ENCODE measurements around the gene TTC7B. TPM values are rescaled to one million over a fixed set of nuclear protein-coding genes. Genes with fewer than 3 reads are reported as not detected.

TTC7B gene
- total and polyA plus RNA-seq, 2 donors (not counting 3 experiments of a cell fraction or from before 2014, with no cell fraction given): 46.8 to 76.5 TPM

DNA sequence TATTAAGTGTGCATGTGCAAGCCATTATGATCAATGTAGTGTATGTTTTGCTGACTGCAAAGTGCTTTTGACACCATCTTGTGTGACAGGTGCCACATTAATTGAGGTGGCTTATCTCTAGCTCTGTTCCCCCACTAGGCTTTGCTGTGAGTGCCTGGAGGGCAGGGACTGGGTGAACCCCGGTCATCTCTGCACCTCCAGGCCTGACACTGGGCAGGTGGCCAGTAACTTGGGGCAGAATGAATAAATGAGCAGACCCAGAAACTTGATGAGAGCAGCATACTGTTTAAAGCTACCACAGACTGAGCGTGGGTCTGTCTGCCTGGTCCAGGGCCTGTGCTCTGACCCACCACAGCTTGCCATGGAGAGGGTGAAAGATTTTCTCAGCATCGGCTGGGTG lies 267.8 kb downstream of the TTC7B start:
- BruUV-seq (replicated peaks): no TSS peak
- no peak overlapping the region for H2AFZ ChIP-seq (ENCODE audit: low read depth, low read length)
- DNase-seq (ENCODE audit: low read depth, low spot score): no peak
- POLR2A ChIA-PET: no interaction called here
- no peak for TF ChIP-seq GATA2 (IDR thresholded peaks at IDR 0.05; ENCODE audit: insufficient read depth, insufficient read length, low read depth, low read length)
- no peak for TF ChIP-seq POLR2A (IDR thresholded peaks at IDR 0.05; ENCODE audit: low read depth, low read length)
- no peak for TF ChIP-seq MYC (IDR thresholded peaks at IDR 0.05; ENCODE audit: low read depth, low read length)
- TF ChIP-seq, protein P1, sequence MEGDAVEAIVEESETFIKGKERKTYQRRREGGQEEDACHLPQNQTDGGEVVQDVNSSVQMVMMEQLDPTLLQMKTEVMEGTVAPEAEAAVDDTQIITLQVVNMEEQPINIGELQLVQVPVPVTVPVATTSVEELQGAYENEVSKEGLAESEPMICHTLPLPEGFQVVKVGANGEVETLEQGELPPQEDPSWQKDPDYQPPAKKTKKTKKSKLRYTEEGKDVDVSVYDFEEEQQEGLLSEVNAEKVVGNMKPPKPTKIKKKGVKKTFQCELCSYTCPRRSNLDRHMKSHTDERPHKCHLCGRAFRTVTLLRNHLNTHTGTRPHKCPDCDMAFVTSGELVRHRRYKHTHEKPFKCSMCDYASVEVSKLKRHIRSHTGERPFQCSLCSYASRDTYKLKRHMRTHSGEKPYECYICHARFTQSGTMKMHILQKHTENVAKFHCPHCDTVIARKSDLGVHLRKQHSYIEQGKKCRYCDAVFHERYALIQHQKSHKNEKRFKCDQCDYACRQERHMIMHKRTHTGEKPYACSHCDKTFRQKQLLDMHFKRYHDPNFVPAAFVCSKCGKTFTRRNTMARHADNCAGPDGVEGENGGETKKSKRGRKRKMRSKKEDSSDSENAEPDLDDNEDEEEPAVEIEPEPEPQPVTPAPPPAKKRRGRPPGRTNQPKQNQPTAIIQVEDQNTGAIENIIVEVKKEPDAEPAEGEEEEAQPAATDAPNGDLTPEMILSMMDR (IDR thresholded peaks at IDR 0.05; ENCODE audit: extremely low read depth in 1 of 2, insufficient read depth in 1 of 2, low read depth in 1 of 2, low read length in 2 of 2): no peak
- TF ChIP-seq FOS (IDR thresholded peaks at IDR 0.05; ENCODE audit: borderline replicate concordance, insufficient read depth, low read length): no peak
- TF ChIP-seq JUN (IDR thresholded peaks at IDR 0.05; ENCODE audit: borderline replicate concordance, insufficient read depth, insufficient read length, low read depth): no peak
- no peak for TF ChIP-seq POLR2AphosphoS5 (IDR thresholded peaks at IDR 0.05; ENCODE audit: insufficient read depth, low read depth, low read length)
- TF ChIP-seq EZH2 (IDR thresholded peaks at IDR 0.05; ENCODE audit: borderline replicate concordance, low read depth, low read length, severe bottlenecking): no peak
- TF ChIP-seq, protein P2, sequence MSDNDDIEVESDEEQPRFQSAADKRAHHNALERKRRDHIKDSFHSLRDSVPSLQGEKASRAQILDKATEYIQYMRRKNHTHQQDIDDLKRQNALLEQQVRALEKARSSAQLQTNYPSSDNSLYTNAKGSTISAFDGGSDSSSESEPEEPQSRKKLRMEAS (IDR thresholded peaks at IDR 0.05; ENCODE audit: insufficient read depth, insufficient read length): no peak
- H3K9ac ChIP-seq (replicated peaks; ENCODE audit: extremely low read depth, insufficient read depth, low read length): no peak overlapping the region
- H3K9me1 ChIP-seq (replicated peaks; ENCODE audit: control insufficient read depth, extremely low read depth, insufficient read depth, low read length): no peaks in the 10 kb centered on the region
- H3K36me3 ChIP-seq (ENCODE audit: control insufficient read depth in 2 of 2, extremely low read depth in 1 of 2, insufficient read depth in 2 of 2, low read length in 2 of 2): peaks cover 0 to 2% of the 10 kb centered on the region in 2 experiments
- H3K27me3 ChIP-seq (ENCODE audit: control insufficient read depth in 2 of 2, insufficient read depth in 2 of 2, low read length in 2 of 2): no peaks in the 10 kb centered on the region
- no peaks in the 10 kb centered on the region for H3K79me2 ChIP-seq (ENCODE audit: control insufficient read depth, insufficient read depth, low read length)
- CTCF ChIA-PET: no interaction called here
- FAIRE-seq: no peak
- no peaks in the 10 kb centered on the region for H3K4me1 ChIP-seq (ENCODE audit: control insufficient read depth, extremely low read depth, insufficient read depth, low read length)
- H3K9me3 ChIP-seq (replicated peaks; ENCODE audit: control insufficient read depth, insufficient read depth, low read length): no peaks in the 10 kb centered on the region
- no peak overlapping the region for H3K4me2 ChIP-seq (ENCODE audit: insufficient read depth, low read length)
- dilution Hi-C loops (cut with MboI; ENCODE audit: extremely low pct_ligation_motif_present, low sequenced_read_pairs) (no loop called here), intact Hi-C loops (cut with micrococcal nuclease) (no loop called here)
- no peak overlapping the region for H3K27ac ChIP-seq (ENCODE audit: insufficient read depth, low read depth, low read length)
- no peaks in the 10 kb centered on the region for H4K20me1 ChIP-seq (replicated peaks; ENCODE audit: control insufficient read depth, extremely low read depth, insufficient read depth, low read length)
- H3K4me3 ChIP-seq (replicated peaks in 1 of 3; ENCODE audit: insufficient read depth in 1 of 3, low read depth in 1 of 3, low read length in 3 of 3): no peak overlapping the region

Measured in endothelial cell of umbilical vein (primary cell).